HG03354 (cell line): ENCODE measurements around the gene STK39.

Experiments used
- ATAC-seq: cut with Tn5 transposase; IDR thresholded peaks from one replicate; pipeline ENCODE4 v1.9.1; 2021; ENCODE audit warnings: mild to moderate bottlenecking; ENCODE audit not compliant: unreplicated experiment, poor library complexity, severe bottlenecking

Gene STK39

DNA sequence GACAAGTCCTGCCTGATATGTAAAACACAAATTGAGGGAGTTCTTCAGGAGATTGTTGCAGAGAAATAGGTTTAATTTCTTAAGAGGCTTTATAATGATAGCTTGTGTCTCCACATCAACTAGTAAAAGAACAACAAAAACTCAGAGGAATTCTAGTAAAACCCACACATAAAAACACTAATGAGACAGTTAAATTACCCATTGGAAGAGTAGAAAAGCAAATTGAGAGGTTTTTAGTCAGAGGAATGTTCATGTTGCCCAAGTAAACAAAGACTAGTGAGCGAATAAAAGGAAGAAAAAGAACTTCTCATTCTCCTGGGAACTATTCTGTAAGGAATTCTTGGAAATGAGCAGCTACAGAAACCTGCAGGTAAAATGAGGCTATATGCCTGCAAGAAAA lies 330.6 kb downstream of the STK39 start:
- no peak for ATAC-seq

DNA sequence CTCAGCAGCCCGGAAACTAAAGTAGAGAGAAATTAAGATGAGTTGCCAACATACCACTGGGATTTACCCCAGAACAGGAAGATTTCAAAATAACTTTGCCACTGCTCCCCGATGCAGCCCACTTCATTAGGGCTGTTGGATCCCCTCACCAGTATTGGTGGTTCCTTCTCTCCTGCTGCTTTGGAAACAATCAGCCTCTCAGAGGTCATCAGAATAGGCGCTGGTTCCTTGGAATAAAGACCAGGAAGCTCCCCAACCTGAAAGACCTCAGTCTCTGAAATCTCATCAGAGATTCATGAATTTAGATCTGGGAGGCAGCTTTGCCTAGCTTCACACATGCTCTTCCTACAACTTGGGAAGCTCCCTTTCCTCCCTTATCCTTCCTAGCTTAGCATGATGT lies 332.4 kb downstream of the STK39 start:
- no peak for ATAC-seq

DNA sequence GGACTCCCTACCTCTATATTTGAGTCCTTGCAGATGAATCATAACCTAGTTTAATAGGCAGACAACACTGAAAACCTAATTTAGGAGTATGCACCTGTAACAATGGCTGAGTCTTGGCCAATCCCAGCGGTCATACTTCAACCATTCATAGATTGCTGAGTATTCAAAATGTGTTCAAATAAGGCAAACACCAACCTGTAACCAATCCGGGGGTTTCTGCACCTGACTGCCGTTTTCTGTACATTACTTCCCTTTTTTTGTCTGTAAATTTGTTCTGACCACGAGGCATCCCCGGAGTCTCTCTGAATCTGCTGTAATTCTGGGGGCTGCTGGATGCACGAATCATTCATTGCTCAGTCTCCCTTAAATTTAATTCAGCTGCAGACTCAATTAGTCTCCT lies 338.6 kb downstream of the STK39 start:
- peak; percentile 63 for ATAC-seq

DNA sequence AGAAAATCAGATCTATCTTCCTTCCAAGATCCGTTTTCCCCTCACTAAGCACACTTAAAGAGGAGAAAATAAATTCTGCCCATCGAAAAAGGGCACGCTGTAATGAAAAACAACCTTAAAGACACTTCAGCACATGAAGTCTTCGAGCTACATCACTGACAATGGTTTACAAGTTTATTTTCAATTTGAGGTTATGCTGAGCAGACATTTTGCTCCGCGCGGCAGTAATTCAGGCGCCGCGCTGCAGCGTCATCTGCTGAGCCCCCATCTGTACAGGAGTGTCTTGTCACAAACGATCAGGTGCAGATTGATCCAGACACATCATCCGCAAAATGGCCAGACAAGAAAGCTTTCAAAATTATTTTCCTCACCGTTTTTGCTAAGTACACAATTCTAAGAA lies 341.7 kb downstream of the STK39 start:
- no peak for ATAC-seq
